HL-60 (cell line): Measurements from ENCODE around the gene IQGAP2.
"Not testable (repeated sequence)": the region's sequence is repeated elsewhere in the genome, so short reads cannot be mapped to it uniquely, and the experiment has no call there.

Experiments used
- DNase-seq, 2 experiments: peaks; one replicate each; pipeline ENCODE4 v3.0.0-alpha.2; 2010 to 2020; ENCODE audit warnings: low read depth in 1 of 2, low spot score in 1 of 2
- H3K27ac ChIP-seq: fragments of 250-450 bp; sonication (Bioruptor Pico); replicated peaks from 2 replicates; pipeline ENCODE4 v1.5.1; 2020; ENCODE audit warnings: mild to moderate bottlenecking, moderate library complexity
- H3K27me3 ChIP-seq: fragments of 250-450 bp; sonication (Bioruptor Pico); 2 replicates; pipeline ENCODE4 v1.5.1; 2021; ENCODE audit warnings: mild to moderate bottlenecking, moderate library complexity; ENCODE audit not compliant: insufficient read depth, poor library complexity, severe bottlenecking
- H3K4me3 ChIP-seq: replicated peaks from 2 replicates; pipeline ENCODE4 v1.5.1; 2011; ENCODE audit warnings: mild to moderate bottlenecking, control low read depth, low read length; ENCODE audit not compliant: insufficient read depth
- CTCF ChIP-seq: IDR thresholded peaks from one replicate; pipeline ENCODE4 v1.5.1; 2011; ENCODE audit warnings: low read length, control low read depth, inconsistent platforms; ENCODE audit not compliant: insufficient read depth
- GABPA ChIP-seq: IDR thresholded peaks from 2 replicates; pipeline ENCODE4 v1.6.1; 2012; ENCODE audit warnings: low read depth
- POLR2AphosphoS5 ChIP-seq: IDR thresholded peaks from 2 replicates; pipeline ENCODE4 v1.6.1; 2012; ENCODE audit warnings: low read depth
- SPI1 ChIP-seq: IDR thresholded peaks from 2 replicates; pipeline ENCODE4 v1.6.1; 2012; ENCODE audit warnings: low read depth, mild to moderate bottlenecking, borderline replicate concordance
- TF ChIP-seq, protein P1 (sequence below): IDR thresholded peaks from 2 replicates; pipeline ENCODE4 v1.6.1; 2012; ENCODE audit warnings: low read depth; ENCODE audit not compliant: insufficient replicate concordance

The IQGAP2 gene

GRCh38 chr5:76548525-76549229 is 145.6 kb downstream of the IQGAP2 start:
- Histone ChIP-seq H3K27me3 (no peaks in the 10 kb centered on the region), H3K4me3 (no peak overlapping the region), H3K27ac (no peak overlapping the region)
- TF ChIP-seq, protein P1, sequence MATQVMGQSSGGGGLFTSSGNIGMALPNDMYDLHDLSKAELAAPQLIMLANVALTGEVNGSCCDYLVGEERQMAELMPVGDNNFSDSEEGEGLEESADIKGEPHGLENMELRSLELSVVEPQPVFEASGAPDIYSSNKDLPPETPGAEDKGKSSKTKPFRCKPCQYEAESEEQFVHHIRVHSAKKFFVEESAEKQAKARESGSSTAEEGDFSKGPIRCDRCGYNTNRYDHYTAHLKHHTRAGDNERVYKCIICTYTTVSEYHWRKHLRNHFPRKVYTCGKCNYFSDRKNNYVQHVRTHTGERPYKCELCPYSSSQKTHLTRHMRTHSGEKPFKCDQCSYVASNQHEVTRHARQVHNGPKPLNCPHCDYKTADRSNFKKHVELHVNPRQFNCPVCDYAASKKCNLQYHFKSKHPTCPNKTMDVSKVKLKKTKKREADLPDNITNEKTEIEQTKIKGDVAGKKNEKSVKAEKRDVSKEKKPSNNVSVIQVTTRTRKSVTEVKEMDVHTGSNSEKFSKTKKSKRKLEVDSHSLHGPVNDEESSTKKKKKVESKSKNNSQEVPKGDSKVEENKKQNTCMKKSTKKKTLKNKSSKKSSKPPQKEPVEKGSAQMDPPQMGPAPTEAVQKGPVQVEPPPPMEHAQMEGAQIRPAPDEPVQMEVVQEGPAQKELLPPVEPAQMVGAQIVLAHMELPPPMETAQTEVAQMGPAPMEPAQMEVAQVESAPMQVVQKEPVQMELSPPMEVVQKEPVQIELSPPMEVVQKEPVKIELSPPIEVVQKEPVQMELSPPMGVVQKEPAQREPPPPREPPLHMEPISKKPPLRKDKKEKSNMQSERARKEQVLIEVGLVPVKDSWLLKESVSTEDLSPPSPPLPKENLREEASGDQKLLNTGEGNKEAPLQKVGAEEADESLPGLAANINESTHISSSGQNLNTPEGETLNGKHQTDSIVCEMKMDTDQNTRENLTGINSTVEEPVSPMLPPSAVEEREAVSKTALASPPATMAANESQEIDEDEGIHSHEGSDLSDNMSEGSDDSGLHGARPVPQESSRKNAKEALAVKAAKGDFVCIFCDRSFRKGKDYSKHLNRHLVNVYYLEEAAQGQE: no peak
- no peak for TF ChIP-seq POLR2AphosphoS5
- no peak for TF ChIP-seq CTCF
- TF ChIP-seq GABPA: no peak
- TF ChIP-seq SPI1: no peak
- DNase-seq: no peak

DNA sequence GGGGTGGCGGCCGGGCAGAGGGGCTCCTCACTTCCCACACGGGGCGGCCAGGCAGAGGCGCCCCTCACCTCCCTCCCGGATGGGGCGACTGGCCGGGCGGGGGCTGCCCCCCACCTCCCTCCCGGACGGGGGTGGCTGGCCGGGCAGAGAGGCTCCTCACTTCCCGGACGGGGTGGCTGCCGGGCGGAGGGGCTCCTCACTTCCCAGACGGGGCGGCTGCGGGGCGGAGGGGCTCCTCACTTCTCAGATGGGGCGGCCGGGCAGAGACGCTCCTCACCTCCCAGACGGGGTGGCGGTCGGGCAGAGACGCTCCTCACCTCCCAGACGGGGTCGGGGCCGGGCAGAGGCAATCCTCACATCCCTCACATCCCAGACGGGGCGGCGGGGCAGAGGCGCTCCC is 147.8 kb downstream of the IQGAP2 start:
- H3K27ac ChIP-seq, H3K4me3 ChIP-seq, H3K27me3 ChIP-seq, DNase-seq: not testable (repeated sequence)

- no peak overlapping the region for H3K4me3 ChIP-seq
- no peak overlapping the region for H3K27ac ChIP-seq
- DNase-seq: no peak
- no peak for TF ChIP-seq CTCF
- TF ChIP-seq SPI1: no peak
- TF ChIP-seq, protein P1: no peak
- no peak for TF ChIP-seq GABPA
- no peak for TF ChIP-seq POLR2AphosphoS5
- H3K27me3 ChIP-seq: no peaks in the 10 kb centered on the region
Observed at GRCh38 chr5:76552546-76552945, 149.5 kb downstream of the IQGAP2 start.

GRCh38 chr5:76553251-76553650 is 150.2 kb downstream of the IQGAP2 start:
- no peak overlapping the region for H3K27ac ChIP-seq
- H3K4me3 ChIP-seq: no peak overlapping the region
- no peak for DNase-seq
- TF ChIP-seq GABPA: no peak
- TF ChIP-seq POLR2AphosphoS5: no peak
- no peak for TF ChIP-seq SPI1
- TF ChIP-seq, protein P1: no peak
- TF ChIP-seq CTCF: no peak
- no peaks in the 10 kb centered on the region for H3K27me3 ChIP-seq
